GM12878 (cell line): ENCODE data around the gene CHD6. TPM values are rescaled to one million over a fixed set of nuclear protein-coding genes. Genes with fewer than 3 reads are reported as not detected.

Experiments used
- ATAC-seq: fragments of 200-7000 bp; cut with Tn5 transposase; 3 replicates; pipeline ENCODE4 v1.9.1; 2020; ENCODE audit warnings: mild to moderate bottlenecking, moderate library complexity
- BruUV-seq: library from RNA; stranded (reverse); fragments of 400-500 nt; replicated peaks from 2 replicates; lab custom pipeline; 2021; lab: Mats Ljungman, UMichigan
- CTCF ChIA-PET: fragments of 300-600 bp; sonication (Branson Sonifier 250); formaldehyde crosslinking; extraction: SDS; loops from one replicate; lab custom pipeline; 2021; ENCODE audit warnings: inconsistent platforms; lab: Yijun Ruan, JAX
- POLR2A ChIA-PET: fragments of 350-600 bp; formaldehyde crosslinking; extraction: SDS; loops from one replicate; lab custom pipeline; 2021; ENCODE audit warnings: inconsistent platforms; lab: Charles Lee
- RAD21 ChIA-PET: fragments of 300-600 bp; sonication (Branson Sonifier 250); formaldehyde crosslinking; loops from one replicate; lab custom pipeline; 2023; ENCODE audit warnings: antibody characterized with exemption; ENCODE audit not compliant: unreplicated experiment; lab: Charles Lee
- SMC1A ChIA-PET: fragments of 300-600 bp; sonication (Branson Sonifier 250); formaldehyde crosslinking; loops from one replicate; lab custom pipeline; 2023; ENCODE audit not compliant: unreplicated experiment, uncharacterized antibody; lab: Charles Lee
- DNase-seq: peaks from one replicate; pipeline ENCODE4 v3.0.0-alpha.2; 2011; ENCODE audit warnings: low read depth, low spot score
- FAIRE-seq: peaks from 3 replicates; lab custom pipeline; 2011; peaks lifted over from hg19 to GRCh38; lab: Jason Lieb, UNC
- H2AFZ ChIP-seq: 2 replicates; pipeline ENCODE4 v1.6.0; 2011; ENCODE audit warnings: low read depth, low read length, control low read depth; ENCODE audit not compliant: control insufficient read depth
- H3K27ac ChIP-seq: 2 replicates; pipeline ENCODE4 v1.5.1; 2011; ENCODE audit warnings: control low read depth; ENCODE audit not compliant: control insufficient read depth, insufficient read depth
- H3K27me3 ChIP-seq, 2 experiments: replicated peaks in 1 of 2; 2 replicates each; pipeline versions ENCODE4 v1.6.0 to v1.6.1; 2011; ENCODE audit warnings: low read length in 1 of 2; ENCODE audit not compliant: control insufficient read depth in 2 of 2, insufficient read depth in 2 of 2
- H3K36me3 ChIP-seq, 2 experiments: 2 replicates each; pipeline ENCODE4 v1.5.1; 2011; ENCODE audit warnings: low read length in 1 of 2; ENCODE audit not compliant: control insufficient read depth in 2 of 2, insufficient read depth in 2 of 2
- H3K4me1 ChIP-seq: 2 replicates; pipeline ENCODE4 v1.6.1; 2011; ENCODE audit warnings: mild to moderate bottlenecking, low read length, moderate library complexity, mixed read lengths; ENCODE audit not compliant: control insufficient read depth, insufficient read depth
- H3K4me2 ChIP-seq: 2 replicates; pipeline ENCODE4 v1.6.0; 2011; ENCODE audit warnings: control low read depth; ENCODE audit not compliant: control insufficient read depth, insufficient read depth
- H3K4me3 ChIP-seq: fragments of 200-600 bp; sonication (generic); 2 replicates; pipeline ENCODE4 v1.5.1; 2016
- H3K79me2 ChIP-seq: 2 replicates; pipeline ENCODE4 v1.6.0; 2011; ENCODE audit warnings: low read length; ENCODE audit not compliant: control insufficient read depth, insufficient read depth
- H3K9ac ChIP-seq: 2 replicates; pipeline ENCODE4 v1.8.0; 2011; ENCODE audit warnings: low read length, control low read depth, mixed read lengths; ENCODE audit not compliant: control insufficient read depth, insufficient read depth
- H3K9me3 ChIP-seq: replicated peaks from 3 replicates; pipeline ENCODE4 v1.5.1; 2011; ENCODE audit warnings: mild to moderate bottlenecking, low read length; ENCODE audit not compliant: control insufficient read depth, insufficient read depth
- H4K20me1 ChIP-seq: 2 replicates; pipeline ENCODE4 v1.6.0; 2011; ENCODE audit not compliant: control insufficient read depth, insufficient read depth
- EZH2 ChIP-seq: IDR thresholded peaks from 2 replicates; pipeline ENCODE4 v1.6.1; 2012; ENCODE audit warnings: low read depth, mild to moderate bottlenecking, control low read depth, inconsistent platforms, low read length, borderline replicate concordance; ENCODE audit not compliant: control insufficient read depth
- NR2C1 ChIP-seq: fragments of 450-650 bp; IDR thresholded peaks from 2 replicates; pipeline ENCODE4 v1.6.1; 2017; ENCODE audit warnings: antibody characterized with exemption, mild to moderate bottlenecking, moderate library complexity
- POLR2AphosphoS2 ChIP-seq: IDR thresholded peaks from 2 replicates; pipeline ENCODE4 v1.6.1; 2011; ENCODE audit warnings: low read depth, mild to moderate bottlenecking, low read length, improper control_type of control experiment, moderate library complexity
- RAD51 ChIP-seq: fragments of 450-650 bp; IDR thresholded peaks from 2 replicates; pipeline ENCODE4 v1.6.1; 2016; ENCODE audit warnings: moderate library complexity, mild to moderate bottlenecking, inconsistent platforms
- RFX5 ChIP-seq: IDR thresholded peaks from 2 replicates; pipeline ENCODE4 v1.6.1; 2011; ENCODE audit warnings: low read depth, low read length, improper control_type of control experiment
- SIN3A ChIP-seq: IDR thresholded peaks from 2 replicates; pipeline ENCODE4 v1.6.1; 2012; ENCODE audit warnings: low read depth, low read length, improper control_type of control experiment
- SMAD5 ChIP-seq: IDR thresholded peaks from 2 replicates; pipeline ENCODE4 v1.6.1; 2016; ENCODE audit warnings: antibody characterized with exemption, low read depth
- STAT3 ChIP-seq: IDR thresholded peaks from 2 replicates; pipeline ENCODE4 v1.6.1; 2011; ENCODE audit warnings: low read depth, low read length, improper control_type of control experiment
- WGBS: methylation state at CpG from one replicate; pipeline ENCODE4 v1.1.6; 2016; ENCODE audit warnings: low lambda C conversion rate; ENCODE audit not compliant: insufficient replicate concordance, insufficient coverage; ENCODE audit errors: missing lambda C conversion rate; 5-methylcytosine and 5-hydroxymethylcytosine counted together
- in situ Hi-C: fragments of 300-500 bp; cut with MboI; formaldehyde crosslinking; loops from 9 replicates; pipeline ENCODE4 v1.14.3; 2018; ENCODE audit warnings: mixed read lengths
- intact Hi-C: fragments of 100-400 bp; cut with micrococcal nuclease; formaldehyde crosslinking; loops from one replicate; pipeline ENCODE4 v1.14.2; 2022; ENCODE audit not compliant: unreplicated experiment
- polyA plus RNA-seq, 11 experiments: library from polyadenylated mRNA; depleted of rRNA in 4 of 11; unstranded in 6 of 11; stranded (reverse) in 5 of 11; fragments of >200 nt; fragmentation: Nextera tagmentation in 4 of 11; fragmentation: Illumina TruSeq in 1 of 11; extraction: Ambion mirVana in 4 of 11; extraction: Trizol in 1 of 11; gene quantifications; 1 replicate in 1 of 11; 2 replicates in 10 of 11; pipeline versions ENCODE4 v1.2.1 to v1.2.3, GENCODE V29; 2011 to 2016; ENCODE audit warnings: inconsistent platforms in 2 of 11, missing spikeins in 2 of 11, low read depth in 1 of 11
- total RNA-seq, 4 experiments: library from RNA; depleted of rRNA in 3 of 4; stranded (reverse); fragments of >200 nt in 3 of 4; fragmentation: Illumina TruSeq in 1 of 4; extraction: Trizol in 1 of 4; gene quantifications; 2 replicates each; pipeline versions ENCODE4 v1.2.1 to v1.2.3, GENCODE V29; 2013 to 2021
- TF ChIP-seq, protein P1 (sequence below): fragments of 450-650 bp; formaldehyde crosslinking; IDR thresholded peaks from 2 replicates; pipeline ENCODE4 v1.5.0; 2022; ENCODE audit warnings: mild to moderate bottlenecking, missing genetic modification characterization
- TF ChIP-seq, protein P2 (sequence below), 3 experiments: IDR thresholded peaks in 2 of 3; conservative IDR thresholded peaks in 1 of 3; 2 replicates each; pipeline ENCODE4 v1.5.1; 2011; ENCODE audit warnings: low read depth in 3 of 3, low read length in 3 of 3, mild to moderate bottlenecking in 3 of 3, control low read depth in 2 of 3, moderate library complexity in 2 of 3, inconsistent platforms in 1 of 3, mixed read lengths in 1 of 3; ENCODE audit not compliant: control insufficient read depth in 2 of 3, insufficient read depth in 1 of 3; ENCODE audit errors: extremely low read depth in 1 of 3
- TF ChIP-seq, protein P3 (sequence below): fragments of 450-650 bp; formaldehyde crosslinking; IDR thresholded peaks from 2 replicates; pipeline ENCODE4 v1.4.0; 2020; ENCODE audit warnings: mild to moderate bottlenecking, moderate library complexity

The CHD6 gene
- total and polyA plus RNA-seq, 10 of the 15 experiments (the other 5 are each of a cell fraction or from before 2014, with no cell fraction given), result 4.3 to 25.5 (median 17.1) TPM

DNA sequence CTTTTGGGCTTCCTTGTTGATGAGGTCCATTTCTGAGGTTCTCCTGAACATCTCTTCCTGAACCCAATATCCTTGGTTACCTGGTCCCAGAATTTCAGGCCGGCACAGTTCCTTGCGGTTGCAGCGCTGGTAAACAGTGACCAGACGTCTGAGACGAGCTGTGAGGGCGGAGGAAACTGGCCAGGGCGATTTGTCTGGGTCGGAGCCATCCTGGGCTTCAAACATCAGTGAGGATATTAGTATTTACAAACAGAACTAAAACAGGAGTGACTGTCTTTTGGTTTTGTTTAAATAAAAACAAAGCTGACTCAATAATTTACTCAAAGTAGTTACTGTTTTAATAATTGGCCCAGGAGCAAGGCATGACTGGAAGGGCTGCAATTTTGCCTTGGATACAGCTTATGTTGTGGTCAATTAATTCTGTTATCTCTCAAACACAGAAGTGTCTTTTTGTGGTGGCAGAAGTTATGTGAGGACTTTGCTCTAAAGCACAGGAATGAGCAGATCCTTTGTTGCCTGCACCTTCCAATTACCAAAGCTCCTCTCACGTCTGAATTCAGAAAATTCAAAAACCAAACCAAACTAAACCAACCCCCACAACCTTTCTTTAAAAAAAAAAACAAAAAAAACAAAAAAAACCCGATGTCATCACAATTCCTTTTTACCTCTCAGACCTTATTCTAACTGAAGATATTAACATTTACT, 192.8 kb downstream of the CHD6 start (continued):
- TF ChIP-seq POLR2AphosphoS2, result no peak
- no peak for TF ChIP-seq STAT3
- TF ChIP-seq SMAD5, result no peak
- TF ChIP-seq RFX5, result no peak
- TF ChIP-seq NR2C1, result no peak
- TF ChIP-seq, all 136 proteins: peak for 0

DNA sequence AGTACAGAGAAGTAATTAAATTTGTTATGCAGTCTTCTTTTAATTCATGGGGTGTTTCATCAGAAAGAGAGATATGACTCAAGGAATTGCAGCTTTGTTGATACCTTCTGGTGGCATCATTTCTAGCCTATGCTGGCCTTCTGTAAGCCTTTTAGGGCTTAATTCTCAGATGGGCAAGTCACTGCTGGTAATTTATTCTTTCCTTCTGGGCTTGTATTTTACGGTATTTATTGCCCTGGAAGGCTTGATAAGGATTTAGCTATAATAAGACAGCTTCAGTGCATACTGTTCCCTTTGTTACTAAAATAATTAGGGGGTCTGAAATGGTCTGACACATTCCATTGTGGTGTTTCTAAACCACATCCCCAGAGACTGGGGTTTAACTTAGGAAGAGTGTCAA, 193.6 kb downstream of the CHD6 start:
- H3K27ac ChIP-seq, result no peak overlapping the region
- POLR2A ChIA-PET, result no interaction called here
- H3K79me2 ChIP-seq, result no peaks in the 10 kb centered on the region
- WGBS, result 100% methylated on average over 1 of the region's 1 CpG
- ATAC-seq, result no peak
- no peaks in the 10 kb centered on the region for H3K27me3 ChIP-seq
- H4K20me1 ChIP-seq, result no peaks in the 10 kb centered on the region
- 0 out of 2 replicates have a peak, but pooled peaks cover 3% of the 10 kb centered on the region for H3K4me1 ChIP-seq
- intact Hi-C loops, result no loop called here
- no peak for FAIRE-seq
- H3K4me3 ChIP-seq, result no peak overlapping the region
- H3K9me3 ChIP-seq, result no peaks in the 10 kb centered on the region
- SMC1A ChIA-PET, result no interaction called here
- no peak overlapping the region for H3K9ac ChIP-seq
- H3K4me2 ChIP-seq, result no peak overlapping the region
- in situ Hi-C loops, result no loop called here
- no TSS peak for BruUV-seq
- CTCF ChIA-PET, result interaction anchor here (1.9 kb wide), 1 partner anchor 13 kb away, joined by 4 read pairs; no protein-coding TSS in a partner anchor
- RAD21 ChIA-PET, result no interaction called here
- no peak overlapping the region for H2AFZ ChIP-seq
- no peak for DNase-seq
- H3K36me3 ChIP-seq, result peaks cover 2 to 37% of the 10 kb centered on the region in 2 experiments; a peak in 3 of 4 replicates
- no peak for TF ChIP-seq EZH2
- TF ChIP-seq, protein P1, sequence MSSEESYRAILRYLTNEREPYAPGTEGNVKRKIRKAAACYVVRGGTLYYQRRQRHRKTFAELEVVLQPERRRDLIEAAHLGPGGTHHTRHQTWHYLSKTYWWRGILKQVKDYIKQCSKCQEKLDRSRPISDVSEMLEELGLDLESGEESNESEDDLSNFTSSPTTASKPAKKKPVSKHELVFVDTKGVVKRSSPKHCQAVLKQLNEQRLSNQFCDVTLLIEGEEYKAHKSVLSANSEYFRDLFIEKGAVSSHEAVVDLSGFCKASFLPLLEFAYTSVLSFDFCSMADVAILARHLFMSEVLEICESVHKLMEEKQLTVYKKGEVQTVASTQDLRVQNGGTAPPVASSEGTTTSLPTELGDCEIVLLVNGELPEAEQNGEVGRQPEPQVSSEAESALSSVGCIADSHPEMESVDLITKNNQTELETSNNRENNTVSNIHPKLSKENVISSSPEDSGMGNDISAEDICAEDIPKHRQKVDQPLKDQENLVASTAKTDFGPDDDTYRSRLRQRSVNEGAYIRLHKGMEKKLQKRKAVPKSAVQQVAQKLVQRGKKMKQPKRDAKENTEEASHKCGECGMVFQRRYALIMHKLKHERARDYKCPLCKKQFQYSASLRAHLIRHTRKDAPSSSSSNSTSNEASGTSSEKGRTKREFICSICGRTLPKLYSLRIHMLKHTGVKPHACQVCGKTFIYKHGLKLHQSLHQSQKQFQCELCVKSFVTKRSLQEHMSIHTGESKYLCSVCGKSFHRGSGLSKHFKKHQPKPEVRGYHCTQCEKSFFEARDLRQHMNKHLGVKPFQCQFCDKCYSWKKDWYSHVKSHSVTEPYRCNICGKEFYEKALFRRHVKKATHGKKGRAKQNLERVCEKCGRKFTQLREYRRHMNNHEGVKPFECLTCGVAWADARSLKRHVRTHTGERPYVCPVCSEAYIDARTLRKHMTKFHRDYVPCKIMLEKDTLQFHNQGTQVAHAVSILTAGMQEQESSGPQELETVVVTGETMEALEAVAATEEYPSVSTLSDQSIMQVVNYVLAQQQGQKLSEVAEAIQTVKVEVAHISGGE, result no peak
- TF ChIP-seq SIN3A, result no peak
- TF ChIP-seq, protein P2, sequence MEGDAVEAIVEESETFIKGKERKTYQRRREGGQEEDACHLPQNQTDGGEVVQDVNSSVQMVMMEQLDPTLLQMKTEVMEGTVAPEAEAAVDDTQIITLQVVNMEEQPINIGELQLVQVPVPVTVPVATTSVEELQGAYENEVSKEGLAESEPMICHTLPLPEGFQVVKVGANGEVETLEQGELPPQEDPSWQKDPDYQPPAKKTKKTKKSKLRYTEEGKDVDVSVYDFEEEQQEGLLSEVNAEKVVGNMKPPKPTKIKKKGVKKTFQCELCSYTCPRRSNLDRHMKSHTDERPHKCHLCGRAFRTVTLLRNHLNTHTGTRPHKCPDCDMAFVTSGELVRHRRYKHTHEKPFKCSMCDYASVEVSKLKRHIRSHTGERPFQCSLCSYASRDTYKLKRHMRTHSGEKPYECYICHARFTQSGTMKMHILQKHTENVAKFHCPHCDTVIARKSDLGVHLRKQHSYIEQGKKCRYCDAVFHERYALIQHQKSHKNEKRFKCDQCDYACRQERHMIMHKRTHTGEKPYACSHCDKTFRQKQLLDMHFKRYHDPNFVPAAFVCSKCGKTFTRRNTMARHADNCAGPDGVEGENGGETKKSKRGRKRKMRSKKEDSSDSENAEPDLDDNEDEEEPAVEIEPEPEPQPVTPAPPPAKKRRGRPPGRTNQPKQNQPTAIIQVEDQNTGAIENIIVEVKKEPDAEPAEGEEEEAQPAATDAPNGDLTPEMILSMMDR (IDR thresholded peaks at IDR 0.05 in 2 of 3, conservative IDR thresholded peaks at IDR 0.05 in 1 of 3; ENCODE audit: control insufficient read depth in 2 of 3, extremely low read depth in 1 of 3, insufficient read depth in 1 of 3, low read depth in 3 of 3, low read length in 3 of 3), result no peak
- TF ChIP-seq, protein P3, sequence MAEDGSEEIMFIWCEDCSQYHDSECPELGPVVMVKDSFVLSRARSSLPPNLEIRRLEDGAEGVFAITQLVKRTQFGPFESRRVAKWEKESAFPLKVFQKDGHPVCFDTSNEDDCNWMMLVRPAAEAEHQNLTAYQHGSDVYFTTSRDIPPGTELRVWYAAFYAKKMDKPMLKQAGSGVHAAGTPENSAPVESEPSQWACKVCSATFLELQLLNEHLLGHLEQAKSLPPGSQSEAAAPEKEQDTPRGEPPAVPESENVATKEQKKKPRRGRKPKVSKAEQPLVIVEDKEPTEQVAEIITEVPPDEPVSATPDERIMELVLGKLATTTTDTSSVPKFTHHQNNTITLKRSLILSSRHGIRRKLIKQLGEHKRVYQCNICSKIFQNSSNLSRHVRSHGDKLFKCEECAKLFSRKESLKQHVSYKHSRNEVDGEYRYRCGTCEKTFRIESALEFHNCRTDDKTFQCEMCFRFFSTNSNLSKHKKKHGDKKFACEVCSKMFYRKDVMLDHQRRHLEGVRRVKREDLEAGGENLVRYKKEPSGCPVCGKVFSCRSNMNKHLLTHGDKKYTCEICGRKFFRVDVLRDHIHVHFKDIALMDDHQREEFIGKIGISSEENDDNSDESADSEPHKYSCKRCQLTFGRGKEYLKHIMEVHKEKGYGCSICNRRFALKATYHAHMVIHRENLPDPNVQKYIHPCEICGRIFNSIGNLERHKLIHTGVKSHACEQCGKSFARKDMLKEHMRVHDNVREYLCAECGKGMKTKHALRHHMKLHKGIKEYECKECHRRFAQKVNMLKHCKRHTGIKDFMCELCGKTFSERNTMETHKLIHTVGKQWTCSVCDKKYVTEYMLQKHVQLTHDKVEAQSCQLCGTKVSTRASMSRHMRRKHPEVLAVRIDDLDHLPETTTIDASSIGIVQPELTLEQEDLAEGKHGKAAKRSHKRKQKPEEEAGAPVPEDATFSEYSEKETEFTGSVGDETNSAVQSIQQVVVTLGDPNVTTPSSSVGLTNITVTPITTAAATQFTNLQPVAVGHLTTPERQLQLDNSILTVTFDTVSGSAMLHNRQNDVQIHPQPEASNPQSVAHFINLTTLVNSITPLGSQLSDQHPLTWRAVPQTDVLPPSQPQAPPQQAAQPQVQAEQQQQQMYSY (CRISPR knock-in tag), result no peak
- TF ChIP-seq RAD51, result no peak
